HG03064 (cell line): ENCODE measurements around the gene JAZF1.
"Not testable (repeated sequence)": the region's sequence is repeated elsewhere in the genome, so short reads cannot be mapped to it uniquely, and the experiment has no call there.

Experiments used
- ATAC-seq: cut with Tn5 transposase; IDR thresholded peaks from one replicate; pipeline ENCODE4 v1.9.1; 2021; ENCODE audit warnings: low read depth; ENCODE audit not compliant: unreplicated experiment

Gene JAZF1

DNA sequence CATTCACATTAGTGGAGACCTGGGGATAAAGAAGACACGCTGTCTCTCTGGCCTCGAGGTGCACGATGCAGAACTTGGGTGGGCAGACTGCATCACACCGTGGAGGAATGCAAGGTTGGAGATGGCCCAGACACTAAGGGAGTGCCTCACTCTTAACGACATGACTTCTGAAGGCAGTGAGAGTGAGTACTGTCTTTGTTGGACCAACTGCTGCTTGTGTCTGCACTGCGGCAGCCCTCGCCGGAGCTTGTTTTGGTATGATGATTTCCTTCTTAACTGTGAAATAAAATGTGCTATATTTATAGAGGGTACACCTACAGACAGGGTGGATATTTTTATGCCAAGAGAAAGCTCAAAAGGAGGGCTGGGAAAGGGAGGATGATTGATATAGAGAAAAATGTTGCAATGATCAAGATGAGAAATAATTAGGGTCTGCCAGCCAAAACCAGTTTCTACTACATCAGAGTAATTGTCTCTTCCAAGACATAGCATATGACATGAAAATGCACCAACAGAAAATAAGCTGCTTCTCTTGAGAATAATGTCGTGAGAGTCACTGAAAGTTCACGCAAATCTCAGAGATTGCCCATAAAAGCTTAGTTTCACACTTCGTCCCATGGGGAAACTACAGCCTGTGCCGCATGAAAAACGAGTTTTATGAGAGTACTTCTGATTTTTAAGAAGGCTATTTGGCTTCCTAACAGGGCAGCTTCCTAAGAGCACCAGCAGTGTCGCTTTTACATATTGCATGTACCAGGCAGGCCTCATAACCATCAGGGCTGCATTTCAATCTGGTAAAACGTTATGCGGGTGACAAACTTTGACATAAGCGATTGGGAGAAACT, 313.5 kb downstream of the JAZF1 start:
- ATAC-seq = no peak

DNA sequence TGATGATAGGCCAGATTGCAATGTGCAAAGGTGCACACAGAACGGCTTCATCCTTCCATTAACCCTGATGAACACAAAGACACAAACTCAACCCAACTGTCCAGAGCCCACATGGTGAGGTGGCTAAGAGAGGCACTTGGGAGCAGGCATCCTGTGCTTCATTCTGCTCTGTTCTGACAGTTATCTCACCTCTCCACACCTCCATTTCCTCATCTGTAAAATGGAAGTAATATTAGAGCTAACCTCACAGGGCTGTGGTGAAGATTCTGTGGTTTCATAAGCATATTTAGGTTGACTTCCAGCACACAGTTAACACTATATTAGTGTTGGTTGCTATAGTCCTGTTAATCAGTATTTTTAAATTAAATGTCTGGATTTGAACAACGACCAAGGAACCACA, 314.3 kb downstream of the JAZF1 start:
- ATAC-seq = no peak

DNA sequence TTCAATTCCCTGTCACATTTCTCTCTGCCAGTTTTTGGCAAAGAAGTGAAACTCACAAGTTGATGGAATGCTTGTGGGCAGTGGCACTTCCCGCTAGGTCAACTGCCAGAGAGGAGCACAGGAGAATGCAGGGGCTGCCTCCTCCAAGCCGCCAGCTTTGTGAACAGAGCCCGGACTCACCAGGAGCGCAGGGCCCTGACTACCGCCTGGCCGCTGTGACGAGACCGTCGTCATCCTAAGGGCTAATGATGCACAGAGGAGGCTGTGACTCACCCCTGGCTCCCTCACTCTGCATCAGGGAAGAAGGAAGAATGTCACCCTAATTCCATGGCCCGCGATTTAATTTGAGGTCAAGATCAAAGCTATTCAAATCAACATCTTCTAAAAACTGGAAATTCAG, 316.7 kb downstream of the JAZF1 start:
- ATAC-seq = no peak

DNA sequence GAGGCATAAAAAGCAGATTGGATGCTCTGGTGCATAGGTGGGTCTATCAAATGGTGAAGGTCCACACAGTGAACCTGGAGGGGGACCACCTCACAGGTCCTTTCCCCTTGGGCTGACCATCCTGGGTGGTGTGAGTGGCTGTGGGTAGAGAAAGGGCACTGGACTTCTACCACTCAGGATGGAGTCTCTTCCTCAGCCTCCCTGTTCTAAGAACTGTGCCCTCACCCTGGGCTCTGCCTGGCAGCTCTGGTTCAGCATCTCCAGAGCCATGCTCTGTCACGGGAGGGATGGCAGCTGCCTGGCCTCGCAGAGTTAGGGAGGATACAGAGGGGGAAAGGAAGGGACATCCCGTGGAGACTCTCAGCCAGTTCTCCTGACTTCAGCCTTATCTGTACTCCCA, 318.8 kb downstream of the JAZF1 start:
- no peak for ATAC-seq

DNA sequence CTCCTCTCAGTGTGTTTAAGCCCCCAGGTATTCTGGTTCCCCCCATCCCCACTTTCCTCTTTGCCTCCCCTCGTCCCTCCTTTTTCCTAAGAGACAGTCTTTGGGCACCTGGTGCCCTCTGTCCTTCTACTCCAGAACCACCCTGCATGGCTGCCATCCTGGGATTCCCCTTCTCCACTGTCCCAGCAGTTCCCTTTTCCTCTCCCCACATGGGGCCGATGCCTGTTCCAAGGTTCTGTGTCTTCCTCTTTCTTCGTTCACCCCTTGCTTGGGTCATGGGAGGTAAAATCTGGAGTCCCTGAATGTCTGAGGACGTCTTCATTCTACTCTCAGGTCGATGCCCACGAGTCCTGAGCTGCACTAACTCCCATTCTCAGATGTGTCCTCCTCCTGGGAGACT, 319.8 kb downstream of the JAZF1 start:
- ATAC-seq = no peak

DNA sequence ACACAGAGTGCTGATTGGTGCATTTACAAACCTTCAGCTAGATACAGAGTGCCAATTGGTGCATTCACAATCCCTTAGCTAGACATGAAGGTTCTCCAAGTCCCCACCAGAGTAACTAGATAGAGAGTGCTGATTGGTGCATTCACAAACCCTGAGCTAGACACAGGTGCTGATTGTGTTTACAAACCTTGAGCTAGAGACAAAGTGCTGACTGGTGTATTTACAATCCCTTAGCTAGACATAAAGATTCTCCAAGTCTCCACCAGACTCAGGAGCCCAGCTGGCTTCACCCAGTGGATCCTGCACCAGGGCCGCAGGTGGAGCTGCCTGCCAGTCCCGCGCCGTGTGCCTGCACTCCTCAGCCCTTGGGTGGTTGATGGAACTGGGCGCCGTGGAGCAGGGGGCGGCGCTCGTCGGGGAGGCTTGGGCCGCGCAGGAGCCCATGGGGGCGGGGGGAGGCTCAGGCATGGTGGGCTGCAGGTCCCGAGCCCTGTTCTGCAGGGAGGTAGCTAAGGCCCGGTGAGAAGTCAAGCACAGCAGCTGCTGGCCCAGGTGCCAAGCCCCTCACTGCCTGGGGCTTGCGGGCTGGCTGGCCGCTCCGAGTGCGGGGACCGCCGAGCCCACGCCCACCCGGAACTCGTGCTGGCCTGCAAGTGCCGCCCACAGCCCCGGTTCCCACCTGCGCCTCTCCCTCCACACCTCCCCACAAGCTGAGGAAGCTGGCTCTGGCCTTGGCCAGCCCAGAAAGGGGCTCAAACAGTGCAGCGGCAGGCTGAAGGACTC, 323.7 kb downstream of the JAZF1 start:
- not testable (repeated sequence) for ATAC-seq

DNA sequence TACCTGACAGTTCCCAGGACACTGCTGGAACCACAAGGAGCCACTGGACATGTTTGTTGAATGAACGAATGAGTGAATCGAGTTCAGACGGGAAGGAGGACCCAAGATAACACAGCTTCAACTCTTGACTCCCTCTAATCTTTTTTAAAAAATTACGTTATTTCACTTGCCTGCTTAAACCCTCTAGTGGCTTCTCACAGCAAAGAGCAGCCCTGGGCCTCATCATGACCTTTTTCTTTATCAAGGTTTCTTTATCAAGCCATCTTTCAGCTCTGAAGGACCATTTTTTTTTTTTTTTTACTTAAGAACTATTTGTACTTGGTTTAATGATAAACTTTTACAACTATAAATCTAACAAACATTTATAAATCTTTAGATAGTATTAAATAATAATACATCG, 330.1 kb downstream of the JAZF1 start:
- ATAC-seq = no peak

DNA sequence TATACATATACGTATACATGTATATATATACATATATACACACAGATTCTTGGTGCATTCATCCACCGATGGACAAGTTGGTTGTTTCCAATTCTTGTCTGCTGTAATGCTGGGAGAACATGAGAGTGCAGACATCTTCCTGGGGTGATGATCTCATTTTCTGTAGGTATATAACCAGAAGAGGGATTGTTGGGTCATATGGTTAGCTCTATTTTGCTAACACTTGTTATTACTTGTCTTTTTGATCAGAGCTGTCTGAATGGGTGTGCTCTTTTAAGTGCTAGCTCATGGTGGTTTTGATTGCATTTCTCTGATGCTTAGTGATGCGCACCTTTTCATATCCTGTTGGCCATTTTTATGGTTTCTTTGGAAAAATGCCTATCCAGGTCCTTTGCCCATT, 334.2 kb downstream of the JAZF1 start:
- no peak for ATAC-seq

DNA sequence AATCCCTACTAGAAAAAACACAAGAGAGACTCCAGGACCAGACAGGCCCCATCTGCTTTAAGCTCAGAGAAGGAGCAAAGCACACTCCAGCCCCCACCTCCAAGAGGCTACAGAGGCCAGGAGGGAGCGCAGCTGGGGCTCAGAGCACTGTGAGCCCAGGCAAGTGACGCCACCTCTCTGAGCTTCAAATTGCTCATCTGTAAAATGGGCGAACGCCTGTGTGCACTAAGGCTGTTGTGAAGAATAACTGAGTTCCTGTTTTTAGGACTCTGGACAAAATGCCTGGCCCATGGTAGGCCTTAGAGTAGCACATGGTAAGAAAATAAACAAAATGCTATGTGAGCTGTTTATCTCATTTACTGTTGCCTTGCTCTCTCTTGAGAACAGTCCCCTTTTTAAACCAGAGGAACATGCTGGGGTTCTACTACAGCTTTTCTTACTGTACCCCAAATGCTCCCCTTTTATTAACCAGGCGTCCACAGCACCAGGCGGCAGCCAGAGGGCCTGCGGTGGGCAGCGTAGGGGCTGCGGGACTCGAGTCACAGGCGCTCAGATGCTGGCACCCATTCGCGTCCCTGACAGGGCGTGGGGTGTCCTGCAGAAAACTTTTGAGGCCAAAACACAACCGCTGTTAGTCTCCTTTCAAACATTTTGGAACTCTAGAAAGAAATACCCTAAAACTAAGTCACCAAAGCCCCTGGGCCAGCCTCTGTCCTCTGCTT, 336.9 kb downstream of the JAZF1 start:
- no peak for ATAC-seq

DNA sequence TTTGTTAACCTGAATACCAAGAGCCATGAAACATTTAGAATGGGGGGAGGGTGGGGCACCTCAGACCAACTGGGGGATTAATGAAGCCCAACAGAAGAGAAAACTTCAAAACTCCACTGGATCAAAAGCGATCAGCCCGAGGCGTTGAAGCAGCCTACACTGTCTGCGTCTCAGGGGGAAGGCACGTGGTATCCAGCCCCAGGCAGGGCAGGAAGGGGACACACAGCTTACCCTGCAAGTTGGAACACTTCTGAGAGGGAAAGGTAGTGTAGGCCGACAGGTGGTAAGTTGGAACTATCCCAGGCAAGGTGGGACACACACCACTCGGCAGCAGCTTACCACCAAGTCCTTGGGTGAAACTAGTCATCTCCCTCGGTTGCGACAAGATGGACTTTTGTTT, 337.7 kb downstream of the JAZF1 start:
- no peak for ATAC-seq

DNA sequence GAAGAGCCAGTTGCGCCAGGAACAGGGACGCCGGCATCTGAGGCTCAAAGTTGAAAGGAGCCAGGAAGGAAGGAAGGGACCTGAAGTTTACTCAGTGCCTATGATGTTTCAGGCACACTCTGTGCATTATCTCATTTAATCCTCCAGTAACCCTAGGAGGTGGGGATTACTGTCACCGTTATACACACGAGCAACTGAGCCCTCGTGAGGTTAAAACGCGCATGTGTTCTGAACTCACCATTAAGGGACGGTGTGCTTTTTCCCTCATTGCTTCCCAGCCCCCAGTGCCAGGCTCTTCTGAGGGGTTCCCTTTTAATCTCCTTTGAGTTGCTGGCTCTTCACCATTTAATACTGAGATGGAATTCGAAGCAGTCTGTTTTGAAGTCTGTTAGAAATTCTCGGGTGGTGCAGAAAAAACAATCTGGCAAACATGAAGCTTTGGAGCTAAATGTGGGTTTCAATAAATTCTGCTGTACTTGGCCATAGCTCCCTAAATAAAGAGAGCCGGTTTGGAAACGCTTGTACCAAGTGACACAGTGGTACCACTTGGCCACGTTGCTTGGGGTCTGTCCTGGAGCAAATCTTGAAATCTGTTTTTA, 338.4 kb downstream of the JAZF1 start:
- ATAC-seq = no peak

DNA sequence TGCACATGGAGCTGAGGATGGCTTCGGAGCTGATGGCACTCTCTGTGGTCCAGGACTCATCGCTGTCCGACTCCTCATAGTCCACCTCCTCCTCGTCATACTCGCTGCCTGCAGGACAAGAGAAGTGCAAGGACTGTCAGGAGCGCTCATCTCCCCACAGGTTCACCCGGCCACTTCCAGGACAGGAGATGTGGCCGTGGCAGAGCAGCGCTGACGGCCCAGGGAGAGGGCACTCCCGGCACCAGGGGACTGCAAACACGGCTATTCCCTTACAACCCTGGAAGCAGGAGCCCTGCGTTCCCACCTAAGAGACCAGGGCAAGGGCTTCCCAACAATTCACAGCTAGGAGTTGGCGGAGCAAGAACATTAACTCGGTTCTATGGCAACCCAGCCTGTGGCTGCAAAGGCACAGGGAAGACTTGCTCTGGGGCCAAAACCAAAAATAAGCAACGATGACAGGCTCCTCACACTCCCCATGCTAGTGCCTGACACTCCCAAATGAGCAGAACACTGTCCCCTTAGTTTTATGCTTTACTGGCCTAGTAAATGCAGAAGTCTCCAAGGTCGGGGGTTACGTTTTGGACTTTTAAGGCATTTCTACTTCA, 339.7 kb downstream of the JAZF1 start:
- ATAC-seq = no peak

DNA sequence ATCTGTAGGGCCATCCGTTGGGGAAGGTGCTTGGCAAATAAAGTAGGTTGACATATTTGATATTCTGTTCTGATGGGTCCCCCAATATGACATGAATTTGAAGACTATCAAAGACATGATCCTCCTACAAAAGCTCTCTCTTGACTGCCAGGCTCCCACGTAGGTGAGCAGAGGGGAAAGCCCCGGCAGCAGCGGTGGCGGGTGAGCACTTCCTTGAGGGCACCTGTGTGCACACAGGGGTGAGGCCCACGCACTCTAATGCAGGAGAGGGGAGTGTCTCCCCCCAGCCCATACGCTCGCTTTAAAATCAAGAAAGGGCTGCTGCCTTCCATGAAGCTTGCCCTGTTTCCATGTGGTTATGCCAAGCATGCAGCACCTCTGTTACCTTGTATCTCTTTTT, 340.3 kb downstream of the JAZF1 start:
- no peak for ATAC-seq

DNA sequence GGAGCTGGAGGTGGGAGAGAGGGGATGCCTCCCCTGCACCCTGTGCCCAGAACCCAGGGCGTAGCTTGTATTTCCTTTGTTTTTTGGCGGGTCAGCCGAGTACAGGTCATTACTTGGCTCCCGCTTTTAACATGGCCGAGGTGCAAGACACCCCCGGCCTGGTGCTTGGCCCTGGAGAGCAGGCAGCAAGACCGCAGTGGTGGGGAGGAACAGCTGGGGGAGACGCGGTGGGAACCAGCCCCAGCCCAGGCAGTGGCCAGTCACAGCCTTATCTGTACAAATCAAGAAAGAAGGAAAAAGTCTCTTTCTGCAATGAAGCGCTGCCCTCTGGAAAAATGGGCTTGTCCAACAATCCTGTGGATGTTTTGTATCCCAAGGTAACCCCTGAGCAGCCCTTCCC, 341.5 kb downstream of the JAZF1 start:
- ATAC-seq = no peak

DNA sequence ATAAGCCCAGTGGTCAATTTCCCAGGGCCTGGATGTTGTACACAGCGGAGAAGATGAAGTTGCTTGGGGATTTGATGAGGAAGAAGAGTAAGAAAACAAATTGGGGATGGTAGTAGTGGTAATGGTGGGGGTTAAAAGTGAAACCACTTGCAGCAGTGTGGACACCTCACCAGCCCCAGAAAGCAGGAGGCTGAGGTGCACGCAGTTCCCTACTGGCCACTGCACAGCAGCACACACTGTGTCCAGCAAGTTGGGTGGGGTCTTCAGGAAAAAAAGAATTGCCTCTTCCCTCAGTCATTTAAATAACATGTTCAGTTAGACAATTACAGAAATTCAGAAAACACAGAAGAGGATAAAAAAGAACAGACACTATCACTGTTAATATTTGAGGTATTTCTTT, 344.1 kb downstream of the JAZF1 start:
- no peak for ATAC-seq

DNA sequence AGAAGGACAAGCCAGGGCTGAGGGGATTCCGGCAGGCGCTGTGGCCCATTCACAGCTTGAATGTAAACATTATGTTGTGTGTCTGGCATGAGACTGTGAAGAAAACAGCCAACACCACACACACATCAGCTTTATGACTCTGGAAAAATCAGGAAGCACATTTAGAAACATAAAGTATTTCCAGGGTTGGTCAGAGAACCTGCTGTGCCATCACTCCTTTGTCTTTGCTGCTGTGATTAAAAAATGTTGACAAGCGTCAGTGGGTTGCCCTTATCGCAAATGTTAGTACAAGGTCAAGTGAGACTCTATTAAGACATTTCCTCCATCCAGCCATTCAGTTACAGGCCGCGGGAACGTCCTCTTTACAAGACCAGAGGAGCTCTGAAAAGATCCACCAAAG, 345.2 kb downstream of the JAZF1 start:
- ATAC-seq = no peak

DNA sequence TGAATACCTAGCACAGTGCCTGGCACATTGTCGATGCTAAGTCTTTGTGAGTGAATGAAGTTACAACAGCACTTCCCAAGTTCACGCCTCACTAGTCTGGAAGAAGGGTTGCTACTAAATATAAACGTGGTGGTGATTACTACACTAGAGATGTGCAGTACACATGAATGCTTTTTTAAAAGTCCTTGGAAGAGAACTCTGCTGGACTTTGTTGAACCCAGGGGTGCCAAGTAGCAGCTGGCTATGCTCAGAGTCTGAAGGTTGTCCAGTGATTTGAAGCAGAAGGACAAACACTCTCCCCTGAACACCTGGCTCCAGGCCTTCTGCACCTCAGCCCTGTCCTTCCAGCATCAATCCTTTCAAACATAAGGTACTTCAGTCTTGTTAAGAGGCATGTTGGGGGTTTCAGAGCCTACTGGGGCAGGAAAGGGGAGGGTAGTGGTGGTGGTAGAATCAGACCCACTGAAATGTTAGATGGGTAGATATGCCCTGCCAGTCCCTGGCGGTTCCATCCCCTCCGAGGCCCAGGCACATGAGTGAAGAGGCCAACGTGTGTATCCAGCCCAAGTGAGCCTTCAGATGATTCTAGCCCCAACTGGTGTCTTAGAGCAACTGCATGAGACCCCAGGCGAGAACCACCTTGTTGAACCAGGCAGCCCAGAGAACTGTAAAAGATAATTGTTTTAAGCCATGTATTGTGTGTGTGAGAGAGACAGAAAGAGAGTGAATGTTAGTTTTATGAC, 346.2 kb downstream of the JAZF1 start:
- no peak for ATAC-seq

DNA sequence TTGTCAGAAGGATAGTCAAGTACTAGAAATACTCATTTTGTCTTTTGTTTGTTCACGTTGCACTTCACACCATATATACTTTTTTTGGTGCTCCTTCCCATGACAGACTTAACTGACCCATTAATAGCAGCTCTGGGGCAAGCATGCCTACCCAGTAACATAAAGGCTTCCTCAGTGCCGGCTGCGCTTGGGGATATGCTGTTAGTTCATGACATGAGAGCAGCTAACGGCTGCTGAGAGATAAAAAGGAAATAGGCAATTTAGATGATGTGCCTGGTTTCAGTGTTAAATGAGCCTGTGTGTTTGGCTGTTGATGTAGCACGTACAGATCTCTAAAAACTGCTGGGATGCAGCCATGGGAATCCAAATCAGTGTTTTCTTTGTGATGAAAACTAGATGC, 354.2 kb downstream of the JAZF1 start:
- no peak for ATAC-seq

DNA sequence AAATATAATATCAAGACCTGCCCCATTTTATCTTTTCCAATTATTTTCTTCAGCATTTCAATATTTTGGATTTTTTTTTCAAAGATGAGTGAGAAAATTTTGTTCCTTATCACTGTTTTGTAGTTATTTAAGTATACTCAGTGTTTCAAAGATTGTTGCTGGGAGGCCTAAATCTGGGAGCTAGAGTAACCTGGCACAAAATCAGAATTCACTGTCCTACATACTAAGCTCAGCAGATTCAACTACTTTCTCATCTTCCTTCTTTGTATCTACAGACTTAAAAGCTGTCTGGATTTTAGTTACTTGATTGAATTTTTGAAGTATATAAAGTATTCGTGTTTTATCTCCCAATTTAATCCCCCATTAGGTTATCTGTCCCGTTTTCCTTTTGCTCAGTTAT, 354.7 kb downstream of the JAZF1 start:
- no peak for ATAC-seq

DNA sequence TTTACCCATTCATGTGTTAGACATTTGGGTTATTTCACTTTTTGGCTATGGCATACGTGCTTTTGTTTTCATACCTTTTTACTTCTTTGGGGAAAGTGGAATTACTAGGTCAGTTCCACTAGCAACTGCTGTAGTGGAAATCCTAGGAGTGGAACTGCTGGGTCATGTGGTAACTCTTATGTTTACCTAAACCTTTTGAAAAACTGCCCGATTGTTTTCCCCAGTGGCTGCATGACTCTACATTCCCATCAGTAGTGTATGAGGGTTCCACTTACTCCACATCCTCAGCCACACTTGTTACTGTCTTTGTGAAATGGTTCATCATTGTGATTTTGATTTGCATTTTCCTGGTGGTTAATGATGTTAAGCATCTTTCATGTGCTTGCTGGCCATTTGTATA, 358.4 kb downstream of the JAZF1 start:
- no peak for ATAC-seq
